Transverse colon (tissue), 4 donors: ENCODE results near the gene SIPA1L3.
A peak's percentile ranks its signal among the peaks of the same experiment; 100 is the strongest.

Experiments
- CTCF ChIP-seq, 5 experiments: fragments of 200-600 bp in 3 of 5; fragments of 450-650 bp in 2 of 5; sonication (generic) in 3 of 5; IDR thresholded peaks; 1 replicate in 2 of 5; 2 replicates in 3 of 5; pipeline ENCODE4 v1.5.1; 2016 to 2017; ENCODE audit warnings: antibody characterized with exemption in 5 of 5, inconsistent platforms in 3 of 5, mild to moderate bottlenecking in 2 of 5, moderate library complexity in 1 of 5
- POLR2A ChIP-seq: fragments of 450-650 bp; IDR thresholded peaks from one replicate; pipeline ENCODE4 v1.6.1; 2016; ENCODE audit warnings: antibody characterized with exemption, mild to moderate bottlenecking, moderate library complexity
- POLR2AphosphoS5 ChIP-seq, 3 donors: sonication (generic); formaldehyde crosslinking; IDR thresholded peaks; one replicate each; pipeline ENCODE4 v1.6.1; 2016; ENCODE audit warnings: antibody characterized with exemption in 3 of 3

DNA sequence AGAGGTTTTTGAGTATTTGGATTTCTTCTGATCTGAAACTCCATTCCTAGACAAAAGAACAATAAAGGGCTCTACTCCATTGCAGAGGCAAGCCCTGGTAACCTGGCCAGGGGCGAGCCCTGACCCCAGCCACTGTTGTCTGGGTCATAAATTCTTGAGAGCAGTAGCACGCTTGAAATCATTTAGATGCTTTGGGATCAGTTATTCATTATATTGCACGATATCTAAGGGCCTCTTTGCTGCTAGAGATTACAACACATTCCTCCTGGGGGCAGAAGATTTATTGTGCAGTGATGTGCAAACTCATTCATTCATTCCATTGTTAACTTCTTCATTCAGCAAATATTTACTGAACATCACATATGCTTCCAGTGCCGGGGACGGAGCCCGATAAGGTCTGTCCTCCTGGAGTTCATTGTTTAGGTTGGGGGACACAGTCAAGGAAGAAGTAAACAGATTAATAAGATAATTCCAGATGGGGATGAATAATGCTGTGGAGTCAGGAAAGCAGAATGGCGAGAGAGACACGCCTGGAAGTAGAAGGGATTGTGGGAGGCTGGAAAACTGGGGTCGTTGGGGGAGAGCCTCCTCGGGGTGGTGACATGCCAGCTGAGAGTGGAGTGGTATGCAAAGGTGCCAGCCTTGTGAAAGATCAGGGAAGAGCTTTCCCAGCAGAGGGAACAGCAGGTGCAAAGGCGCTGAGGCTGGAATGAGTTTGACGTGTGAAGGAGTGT, 34.9 kb downstream of the SIPA1L3 start:
- peak in 1 of 5 experiments; percentile 12 for TF ChIP-seq CTCF (IDR thresholded peaks at IDR 0.05)
- TF ChIP-seq POLR2AphosphoS5 (IDR thresholded peaks at IDR 0.05) = no peak
- no peak for TF ChIP-seq POLR2A
